ENCODE data around the gene MSANTD1.
"Not testable (repeated sequence)": the region's sequence is repeated elsewhere in the genome, so short reads cannot be mapped to it uniquely, and the experiment has no call there.

MSANTD1 gene

DNA sequence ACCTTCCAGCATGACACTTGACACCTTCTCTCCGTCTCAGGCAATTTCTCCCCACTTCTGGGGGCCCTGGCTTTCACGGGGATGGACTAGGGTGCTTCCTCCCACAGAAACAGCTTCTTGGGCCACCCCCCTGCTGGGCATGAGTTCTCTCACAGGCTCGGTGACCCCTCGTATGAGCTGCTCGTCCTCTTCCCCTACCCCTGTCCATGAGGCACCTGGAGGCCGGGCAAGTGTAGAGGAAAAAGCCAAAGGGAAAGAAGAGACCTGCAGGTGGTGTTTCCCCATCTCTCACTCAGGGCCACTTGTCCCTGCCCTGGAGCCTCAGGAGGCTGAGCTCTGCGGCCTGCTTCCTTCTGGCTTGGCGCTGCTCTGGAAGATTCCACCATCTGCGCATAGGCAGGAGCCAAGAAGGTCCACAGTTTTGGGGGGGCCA, 41.9 kb downstream of the MSANTD1 start:
- no peak for DNase-seq (ENCODE audit: low read depth)

DNA sequence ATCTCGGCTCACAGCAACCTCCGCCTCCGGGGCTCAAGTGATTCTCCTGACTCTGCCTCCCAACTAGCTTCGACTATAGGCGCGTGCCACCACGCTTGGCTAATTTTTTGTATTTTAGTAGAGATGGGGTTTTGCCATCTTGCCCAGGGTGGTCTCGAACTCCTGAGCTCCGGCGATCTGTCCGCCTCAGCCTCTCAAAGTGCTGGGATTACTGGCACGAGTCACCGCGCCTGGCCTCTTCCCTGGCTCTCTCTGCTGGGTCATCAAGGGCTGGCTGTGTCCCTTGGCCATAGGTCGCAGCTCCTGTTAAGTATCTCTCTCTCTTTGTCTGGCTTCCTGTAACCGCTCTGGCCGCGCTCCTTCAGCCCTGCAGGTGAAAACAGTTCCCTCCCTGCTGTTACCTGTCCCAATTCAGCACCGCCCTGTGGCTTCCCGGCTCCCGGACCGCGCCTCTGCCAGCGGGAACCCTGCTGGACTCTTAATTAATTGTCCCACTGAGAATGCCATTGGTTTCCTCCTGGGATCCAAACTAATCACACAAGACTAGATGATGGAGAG, 42.5 kb downstream of the MSANTD1 start:
- DNase-seq (ENCODE audit: low read depth) = no peak

DNA sequence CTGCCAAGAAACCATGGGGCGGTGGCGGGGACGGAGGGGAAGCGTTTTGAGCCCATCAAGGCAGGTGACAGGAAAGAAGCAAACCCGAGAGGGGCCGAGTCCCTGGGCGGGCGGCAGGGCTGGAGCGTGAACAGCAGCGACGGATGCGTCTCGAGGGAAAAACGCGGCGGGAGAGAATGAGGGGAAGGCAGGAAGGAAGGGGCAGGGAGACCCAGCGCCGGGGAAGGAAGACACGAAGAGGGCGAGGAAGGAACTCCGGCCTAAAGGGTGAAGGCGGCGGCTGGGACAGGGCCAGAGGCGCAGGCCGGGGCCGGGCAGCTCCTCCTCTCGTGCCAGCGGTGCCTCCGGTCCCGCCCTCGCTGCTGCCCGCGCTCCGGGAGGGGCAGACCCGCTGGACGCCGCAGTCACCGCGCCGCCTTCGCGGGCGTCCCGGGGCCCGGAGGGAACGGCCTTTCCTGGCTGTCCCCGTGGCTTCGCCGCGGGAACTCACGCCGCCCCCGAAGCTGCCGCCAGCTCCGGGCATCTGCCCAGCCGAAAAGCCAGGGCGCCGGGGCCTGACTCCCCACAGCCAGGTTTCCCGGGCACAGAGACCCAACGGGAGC, 43.1 kb downstream of the MSANTD1 start:
- DNase-seq (ENCODE audit: low read depth) = no peak

DNA sequence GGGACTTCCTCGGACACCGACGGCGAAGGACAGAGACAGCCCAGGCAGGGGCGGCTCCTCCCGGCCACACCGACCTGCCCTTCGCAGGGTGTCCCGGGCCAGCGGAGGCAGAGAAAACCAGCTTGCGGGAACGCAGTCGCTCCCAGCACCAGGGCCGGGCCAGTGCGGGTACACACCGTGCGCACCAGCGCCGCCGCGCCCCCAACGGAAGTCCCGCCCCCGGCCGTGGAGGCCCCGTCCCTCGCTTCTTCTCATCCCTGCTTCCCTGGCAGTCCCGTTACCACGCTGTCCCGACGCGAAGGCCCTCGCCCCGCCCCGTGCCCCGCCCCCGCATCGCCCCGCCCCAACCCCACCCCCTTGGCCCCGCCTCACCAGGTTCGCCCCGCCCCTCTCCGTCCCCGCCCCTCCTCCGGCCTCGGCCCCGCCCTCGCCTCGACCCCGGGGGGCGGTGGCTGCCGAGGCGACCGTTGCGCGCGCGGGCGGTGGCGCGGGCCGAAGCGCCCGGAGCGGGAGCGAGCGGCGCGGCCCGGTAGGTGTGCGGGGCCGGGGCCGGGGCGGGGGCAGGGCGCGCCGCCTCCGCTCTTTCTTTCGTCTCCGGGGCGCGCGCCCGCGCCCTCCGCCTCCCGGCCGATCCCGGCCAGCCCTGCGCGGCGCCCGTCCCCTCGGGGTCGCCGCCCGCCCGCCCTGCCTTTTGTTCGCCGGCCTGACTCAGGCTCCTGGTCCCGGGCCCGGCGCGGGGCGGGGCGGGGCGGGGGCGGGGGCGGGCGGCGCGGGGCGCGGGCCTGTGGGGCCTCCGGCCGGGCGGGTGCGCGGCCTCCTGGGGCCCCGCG, 43.8 kb downstream of the MSANTD1 start, which contains the start of gene RGS12:
TSS of gene RGS12 (plus strand) at position 451 of the 830 bp plus-strand sequence. CDS start 23,150 bp downstream, outside the sequence.
- peak; percentile 79 for DNase-seq (ENCODE audit: low read depth)

DNA sequence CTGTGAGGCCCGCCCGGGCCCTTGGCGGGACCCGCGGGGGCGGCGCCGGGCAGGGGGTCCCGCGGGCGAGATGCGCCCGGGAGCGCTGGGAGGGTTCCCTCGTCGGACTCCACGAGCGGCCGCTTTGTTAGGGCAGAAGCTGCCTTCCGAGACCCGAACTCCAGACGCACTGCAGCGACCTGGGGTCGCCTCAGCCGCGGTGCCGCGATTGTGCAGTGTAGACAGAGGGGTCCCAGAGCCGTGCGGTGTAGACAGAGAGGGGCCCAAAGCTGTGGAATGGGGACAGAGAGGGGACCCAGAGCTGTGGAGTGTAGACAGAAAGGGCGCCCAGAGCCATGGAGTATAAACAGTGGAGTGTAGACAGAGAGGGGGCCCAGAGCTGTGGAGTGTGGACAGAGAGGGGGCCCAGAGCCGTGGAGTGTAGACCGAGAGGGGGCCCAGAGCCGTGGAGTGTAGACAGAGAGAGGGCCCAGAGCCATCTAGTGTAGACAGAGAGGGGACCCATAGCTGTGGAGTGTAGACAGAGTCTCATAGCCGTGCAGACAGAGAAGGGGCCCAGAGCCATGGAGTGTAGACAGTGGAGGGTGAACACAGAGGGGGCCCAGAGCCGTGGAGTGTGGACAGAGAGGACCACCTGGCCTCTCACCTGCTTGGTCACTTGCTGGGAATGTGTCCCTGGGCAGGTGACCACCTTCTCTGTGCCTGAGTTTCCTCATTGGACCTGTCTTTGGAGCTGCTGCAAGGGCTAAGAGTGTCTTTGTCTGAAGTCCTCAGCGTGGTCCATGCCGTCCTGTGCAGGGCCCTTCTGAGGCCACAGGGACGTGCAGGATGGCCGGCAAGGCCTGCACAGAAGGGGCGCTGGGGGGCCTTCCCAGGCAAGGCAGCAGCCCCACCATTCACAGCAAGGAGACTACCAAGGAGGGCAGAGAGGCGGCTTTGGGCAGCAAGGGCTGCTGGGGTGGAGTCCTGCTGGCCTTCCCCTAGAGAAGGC, 44.7 kb downstream of the MSANTD1 start:
- no peak for DNase-seq (ENCODE audit: low read depth)

DNA sequence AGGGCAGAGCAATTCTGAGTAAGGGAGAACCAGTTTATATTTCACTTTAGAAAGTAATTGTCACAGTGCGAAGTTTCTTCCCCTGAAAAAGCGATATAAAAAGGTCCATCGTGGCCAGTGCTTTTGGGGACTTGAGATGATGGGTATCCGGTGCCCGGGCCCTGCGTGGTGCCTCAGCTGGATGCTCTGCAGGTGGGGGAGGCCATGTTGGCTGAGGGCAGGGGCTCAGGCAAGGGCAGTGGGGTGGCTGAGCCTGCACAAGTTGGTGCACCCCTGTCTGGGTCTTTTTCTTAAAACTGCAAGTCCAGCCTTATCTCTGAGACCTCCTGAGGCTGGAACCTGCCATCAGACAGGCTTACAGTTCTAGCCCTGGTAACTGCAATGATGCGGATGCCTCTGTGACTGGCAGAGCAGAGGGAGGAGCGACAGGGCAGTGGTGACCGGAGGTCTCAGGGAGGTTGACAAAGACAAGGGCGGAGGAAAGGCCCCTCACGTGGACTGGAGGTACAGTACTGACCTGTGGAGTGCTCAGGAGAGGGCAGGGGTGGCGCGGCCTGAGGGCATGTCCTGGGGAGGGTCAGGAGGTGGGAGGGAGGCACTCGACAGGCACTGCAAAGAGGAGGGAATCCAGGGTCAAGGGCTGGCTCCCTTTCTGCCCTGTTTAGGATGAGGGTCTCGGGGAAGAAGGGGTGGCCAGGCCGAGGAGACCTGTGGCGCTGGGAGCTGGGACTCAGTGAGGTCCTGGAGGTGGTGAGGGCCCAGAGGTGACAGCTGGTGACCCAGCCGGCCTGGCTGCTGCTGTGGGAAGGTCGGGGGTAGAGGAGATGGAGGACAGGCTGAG, 45.7 kb downstream of the MSANTD1 start:
- no peak for DNase-seq (ENCODE audit: low read depth)

DNA sequence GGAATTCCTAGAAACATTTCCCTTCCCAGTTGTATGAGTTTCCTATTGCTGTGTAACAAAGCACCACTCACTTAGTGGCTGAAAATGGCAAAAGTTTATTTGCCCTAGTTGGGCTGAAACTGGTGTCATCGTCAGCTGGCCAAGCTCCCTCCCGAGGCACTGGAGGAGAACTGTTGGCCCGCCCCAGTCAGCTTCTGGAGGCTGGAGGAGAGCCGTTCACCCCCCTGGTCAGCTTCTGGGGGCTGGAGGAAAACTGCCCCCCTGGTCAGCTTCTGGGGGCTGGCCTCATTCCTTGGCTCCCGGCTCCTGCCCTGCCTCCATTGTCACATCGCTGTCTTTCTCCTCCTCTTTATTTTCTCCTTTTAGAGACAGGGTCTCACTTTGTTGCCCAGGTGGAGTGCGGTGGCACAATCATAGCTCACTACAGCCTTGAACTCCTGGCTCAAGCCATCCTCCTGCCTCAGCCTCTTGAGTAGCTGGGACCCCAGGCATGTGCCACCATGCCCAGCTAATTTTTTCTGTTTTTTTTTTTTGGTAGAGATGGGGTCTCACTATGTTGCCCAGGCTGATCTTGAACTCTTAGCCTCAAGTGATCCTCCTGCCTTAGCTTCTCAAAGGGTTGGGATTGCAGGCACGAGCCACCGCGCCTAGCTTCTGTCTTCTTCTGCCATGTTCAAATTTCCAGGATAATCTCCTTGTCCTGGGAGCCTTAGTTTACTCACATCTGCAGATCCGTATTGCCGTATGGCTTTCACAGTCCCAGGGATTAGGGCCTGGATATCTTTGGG, 47.1 kb downstream of the MSANTD1 start:
- no peak for DNase-seq (ENCODE audit: low read depth)

DNA sequence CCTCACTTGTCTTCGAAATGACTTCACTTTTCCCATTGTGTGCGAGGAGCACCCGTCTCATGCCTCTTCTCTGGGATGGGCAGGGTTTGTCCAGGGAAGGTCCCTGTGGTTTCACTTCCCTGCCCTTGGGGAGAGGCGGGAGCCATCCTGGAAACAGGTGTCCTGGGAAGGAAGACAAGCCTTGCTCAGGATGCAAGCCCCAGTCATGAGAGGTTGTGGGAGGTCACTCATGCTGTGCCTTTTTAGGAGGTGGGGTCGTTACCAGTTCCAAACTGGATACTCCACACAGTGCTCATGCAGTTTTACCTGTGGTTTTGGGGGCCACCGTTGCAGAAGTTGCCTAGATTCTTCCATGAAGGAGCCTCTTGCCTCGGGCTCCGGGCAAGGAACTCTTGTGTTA, 47.7 kb downstream of the MSANTD1 start:
- DNase-seq (ENCODE audit: low read depth) = no peak

DNA sequence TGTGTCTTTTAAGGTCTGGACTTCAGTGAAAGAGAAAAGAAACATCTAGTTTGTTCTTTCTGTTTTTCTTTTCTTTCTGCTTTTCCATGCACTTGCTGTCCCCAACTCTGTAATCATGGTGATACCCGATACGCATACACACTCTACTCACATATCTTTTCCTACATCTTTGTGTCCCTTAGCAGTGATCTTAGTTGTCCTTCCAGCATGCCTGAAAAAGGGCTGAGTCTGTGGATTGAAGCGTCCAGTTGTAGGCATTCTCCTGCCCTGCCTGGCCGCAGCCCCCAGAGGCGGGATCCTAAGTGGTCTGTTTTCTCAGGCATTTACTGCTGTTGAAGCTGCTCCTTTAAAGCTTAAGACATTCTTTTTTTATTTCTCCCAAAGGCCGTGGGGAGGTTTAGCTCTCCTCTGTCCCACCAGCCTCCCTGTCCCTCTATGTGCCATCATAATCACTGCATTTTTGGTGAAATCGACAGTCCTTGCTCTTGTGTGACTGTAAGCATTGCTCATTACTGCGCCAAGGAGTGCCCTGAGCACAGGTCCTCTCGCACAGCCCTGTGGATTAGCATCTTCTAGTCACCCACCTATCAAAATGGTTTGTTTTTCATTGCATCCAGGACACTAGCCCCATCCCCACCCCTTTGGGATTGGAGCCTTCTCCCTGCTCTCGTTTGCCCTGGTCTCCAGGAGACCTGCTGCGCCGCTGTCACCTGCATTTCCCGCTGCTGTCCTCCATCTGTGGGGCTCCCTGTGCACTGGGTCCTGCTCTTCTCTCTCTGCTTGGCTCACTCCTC, 48.3 kb downstream of the MSANTD1 start:
- no peak for DNase-seq (ENCODE audit: low read depth)

DNA sequence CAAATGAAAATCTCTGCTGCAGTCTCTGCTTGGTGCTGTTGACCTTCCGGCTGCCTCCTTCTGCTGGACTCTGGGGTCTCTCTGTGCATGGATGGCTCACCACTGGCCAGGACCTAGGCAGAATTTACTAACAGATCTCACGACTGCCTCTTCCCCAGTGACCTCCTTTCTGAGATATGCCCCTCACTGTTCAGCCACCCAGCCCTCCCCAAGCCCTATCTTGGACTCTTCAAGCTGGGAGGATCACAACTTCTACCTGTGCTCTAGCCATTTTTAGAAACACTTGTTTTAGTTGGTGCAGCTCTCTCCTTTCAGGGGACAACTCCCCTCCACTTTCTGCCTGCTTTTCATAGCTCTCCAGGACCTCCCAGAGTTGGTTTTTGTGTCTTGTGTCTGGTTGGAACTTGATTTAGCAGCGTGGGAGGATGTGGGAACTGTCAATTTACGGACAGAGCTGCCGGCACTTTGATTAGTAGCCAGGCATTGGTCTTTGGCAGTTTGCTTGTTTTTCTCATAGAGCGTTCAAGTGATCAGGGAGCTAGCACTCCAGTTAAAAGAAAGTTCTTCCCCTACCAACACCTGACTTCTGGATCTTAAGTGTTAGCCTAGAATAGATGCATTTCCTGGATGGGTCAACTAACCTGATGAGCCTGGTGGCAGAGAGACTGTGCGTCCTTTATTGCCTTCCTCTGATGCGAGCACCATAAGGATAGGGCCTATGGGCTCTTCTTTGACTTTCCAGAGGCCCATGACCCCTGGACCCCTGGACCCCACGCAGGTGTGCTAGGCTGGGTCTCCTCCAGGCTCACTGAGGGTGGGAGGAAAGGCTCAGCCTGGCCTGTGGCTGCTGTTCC, 50.4 kb downstream of the MSANTD1 start:
- no peak for DNase-seq (ENCODE audit: low read depth)

DNA sequence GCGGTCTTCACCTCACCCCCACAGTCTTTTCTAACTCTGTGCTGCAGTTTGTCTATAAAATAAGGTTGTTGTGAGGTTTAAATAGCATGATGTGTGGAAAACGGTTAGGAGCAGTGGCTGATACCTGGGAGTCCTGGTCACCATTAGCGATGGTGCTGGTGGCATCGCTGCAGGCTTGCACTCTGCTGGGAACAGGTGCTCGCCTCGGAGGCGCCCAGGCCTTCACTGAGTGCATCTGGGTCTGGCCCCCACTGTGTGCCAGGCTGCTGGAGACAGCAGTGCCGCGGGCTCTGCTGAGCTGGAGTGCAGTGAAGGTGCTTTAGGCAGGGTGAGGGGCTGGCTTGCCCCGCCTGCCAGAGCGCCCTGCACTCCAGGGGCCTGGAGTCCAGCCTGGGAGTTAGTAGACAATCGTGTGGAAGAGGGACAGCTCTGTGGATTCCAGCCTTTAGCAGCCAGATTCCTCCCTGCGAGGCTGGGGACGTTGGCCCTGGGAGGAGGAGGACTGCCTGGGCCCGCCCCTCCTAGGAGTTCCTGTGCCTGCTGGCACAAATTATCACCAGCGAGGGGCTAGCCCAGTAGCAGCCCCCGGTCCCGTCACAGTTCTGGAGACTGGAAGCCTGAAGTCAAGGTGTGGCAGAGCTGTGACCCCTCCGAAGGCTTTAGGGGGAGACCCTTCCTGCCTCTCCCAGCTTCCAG, 51.2 kb downstream of the MSANTD1 start:
- no peak for DNase-seq (ENCODE audit: low read depth)

DNA sequence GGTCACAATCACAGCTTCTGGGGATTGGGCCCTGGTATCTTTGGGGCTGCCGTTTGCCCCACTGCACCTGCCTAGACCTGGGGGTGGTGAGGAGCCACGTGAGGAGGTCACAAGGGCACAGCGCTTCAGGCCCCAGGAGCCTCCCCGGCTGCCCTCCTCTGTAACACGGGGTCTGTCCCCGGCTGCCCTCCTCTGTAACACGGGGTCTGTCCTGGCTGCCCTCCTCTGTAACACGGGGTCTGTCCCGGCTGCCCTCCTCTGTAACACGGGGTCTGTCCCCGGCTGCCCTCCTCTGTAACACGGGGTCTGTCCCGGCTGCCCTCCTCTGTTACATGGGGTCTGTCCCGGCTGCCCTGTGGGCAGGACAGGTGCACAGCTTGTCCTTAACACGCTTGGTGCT, 51.9 kb downstream of the MSANTD1 start:
- not testable (repeated sequence) for DNase-seq (ENCODE audit: low read depth)

DNA sequence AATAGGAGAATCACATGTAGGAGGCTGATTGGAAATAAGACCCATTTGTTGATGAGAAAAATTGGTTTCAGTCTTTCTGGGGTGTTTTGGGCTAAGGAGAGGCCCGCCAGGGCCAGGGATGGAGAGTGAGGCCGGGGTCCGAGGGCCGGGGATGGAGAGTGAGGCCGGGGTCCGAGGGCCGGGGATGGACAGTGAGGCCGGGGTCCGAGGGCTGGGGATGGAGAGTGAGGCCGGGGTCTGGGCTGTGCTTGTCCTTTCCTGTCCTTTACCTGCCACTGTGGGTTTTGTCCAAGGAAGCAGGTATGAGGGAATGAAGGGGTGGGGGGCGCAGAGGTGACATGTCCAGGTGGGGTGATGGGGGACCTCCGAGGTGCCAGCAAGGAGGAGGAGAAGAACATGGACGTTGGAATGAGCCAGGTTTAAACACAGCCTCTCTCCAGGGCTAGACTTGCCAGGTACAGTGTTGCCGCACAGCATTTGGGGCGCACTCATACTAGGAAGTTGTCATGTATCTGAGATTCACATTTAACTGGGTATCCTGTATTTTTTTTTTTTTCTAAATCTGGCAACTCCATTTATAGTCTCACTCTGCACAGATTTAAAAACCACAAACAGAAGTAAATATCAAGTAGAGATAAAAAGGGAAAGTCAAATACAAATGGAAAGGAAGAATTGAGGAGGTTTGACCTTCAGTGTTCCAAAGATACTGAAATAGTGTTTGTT, 52.7 kb downstream of the MSANTD1 start:
- no peak for DNase-seq (ENCODE audit: low read depth)

DNA sequence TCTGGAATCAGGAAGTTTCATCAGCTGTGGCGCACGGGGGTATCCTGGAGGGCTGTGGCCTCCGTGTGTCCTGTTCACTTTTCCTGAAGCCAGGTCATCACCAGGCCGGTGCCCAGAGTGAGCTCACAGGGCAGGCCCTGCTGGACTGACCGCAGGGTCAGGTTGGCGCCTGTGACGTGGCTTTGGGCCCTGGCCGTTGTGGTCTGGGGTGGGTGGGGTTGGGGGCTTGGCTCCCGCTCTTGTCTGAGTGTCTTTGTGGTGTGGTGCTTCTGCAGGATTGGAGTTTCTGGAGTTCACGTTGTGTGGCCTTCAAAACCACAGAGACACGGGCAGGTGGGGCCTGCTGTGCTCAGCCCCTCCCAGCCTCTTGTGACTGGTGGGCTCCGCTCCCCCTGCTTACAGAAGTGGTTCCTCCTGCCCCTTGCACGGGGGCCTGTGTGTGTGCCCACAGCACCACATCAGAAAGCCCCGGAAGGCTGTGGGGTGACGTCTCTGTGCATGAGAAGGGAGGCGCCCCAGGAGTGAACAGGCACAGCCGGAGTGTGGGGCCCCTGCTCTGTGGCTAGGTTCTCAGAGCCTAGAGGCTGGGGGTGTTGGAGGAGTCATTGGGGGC, 53.3 kb downstream of the MSANTD1 start:
- peak; percentile 65 for DNase-seq (ENCODE audit: low read depth)

DNA sequence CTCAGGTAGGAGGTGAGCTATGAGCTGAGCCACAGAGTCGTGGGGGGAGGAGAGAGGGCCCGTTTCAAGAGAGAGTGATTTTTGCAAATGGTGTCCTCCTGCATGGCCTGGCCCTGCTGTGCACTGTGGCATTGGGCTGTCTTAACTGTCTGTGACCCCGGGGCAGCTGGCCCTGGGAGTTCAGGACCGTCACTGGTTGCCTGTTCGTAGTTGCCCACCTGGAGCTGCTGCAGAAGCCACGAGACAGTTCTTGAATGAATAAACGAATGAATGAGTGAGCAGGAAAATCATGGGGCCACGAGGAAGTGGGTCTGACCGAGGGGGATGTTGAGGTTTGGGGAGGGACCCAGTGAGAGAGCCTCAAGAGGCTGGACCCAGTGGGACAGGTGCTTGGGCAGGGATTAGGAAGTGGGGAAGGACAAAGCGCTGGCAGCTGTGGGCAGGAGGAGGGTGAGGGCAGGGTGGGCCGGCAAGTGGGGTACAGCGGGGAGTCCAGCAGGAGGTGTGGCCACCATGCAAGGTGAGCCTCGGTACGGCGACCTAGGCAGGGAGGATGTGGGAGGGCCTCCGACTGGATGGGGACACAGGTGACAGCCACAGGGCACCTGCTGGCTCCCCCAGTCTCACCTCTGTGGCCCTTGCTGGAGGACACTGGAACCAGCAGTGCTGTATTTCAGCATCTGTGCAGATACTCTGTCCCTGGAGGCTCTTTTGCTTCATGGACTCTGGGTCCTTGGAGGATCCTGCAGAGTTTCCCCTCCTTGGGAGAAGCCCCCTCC, 54.0 kb downstream of the MSANTD1 start:
- no peak for DNase-seq (ENCODE audit: low read depth)

DNA sequence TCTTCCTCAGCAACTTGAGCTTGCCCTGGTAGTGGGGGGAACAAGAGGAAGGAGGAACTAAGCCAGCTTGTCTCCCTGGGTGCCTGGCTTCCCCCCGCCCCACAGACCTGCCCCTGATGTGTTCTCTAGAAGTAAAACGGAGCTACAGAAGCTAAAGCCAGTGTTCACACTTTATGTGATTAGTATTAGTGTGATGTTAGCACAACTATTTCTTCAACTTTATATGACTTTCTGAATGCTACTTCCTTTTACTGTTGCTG, 54.5 kb downstream of the MSANTD1 start:
- DNase-seq (ENCODE audit: low read depth) = no peak
